Trophoblast cell (in vitro differentiated cells and primary cell): ENCODE results near the gene TUBA4A.

Source experiments
- DNase-seq, 2 donors: peaks; one replicate each; pipeline ENCODE4 v3.0.0-alpha.2; 2016
- H2AFZ ChIP-seq: 2 replicates; pipeline ENCODE4 v1.6.1; 2013; ENCODE audit warnings: low read length, moderate library complexity, mild to moderate bottlenecking; ENCODE audit not compliant: insufficient read depth, poor library complexity
- H2AK5ac ChIP-seq: 2 replicates; pipeline ENCODE4 v1.6.1; 2013; ENCODE audit warnings: mild to moderate bottlenecking, low read length
- H2BK120ac ChIP-seq: 2 replicates; pipeline ENCODE4 v1.6.1; 2013; ENCODE audit warnings: low read length, mild to moderate bottlenecking, moderate library complexity; ENCODE audit not compliant: insufficient read depth, poor library complexity
- H2BK12ac ChIP-seq: 2 replicates; pipeline ENCODE4 v1.6.1; 2013; ENCODE audit warnings: mild to moderate bottlenecking, low read length, moderate library complexity
- H2BK5ac ChIP-seq: 2 replicates; pipeline ENCODE4 v1.6.1; 2013; ENCODE audit warnings: low read length, low read depth, moderate library complexity, mild to moderate bottlenecking; ENCODE audit not compliant: poor library complexity
- H3K14ac ChIP-seq: 2 replicates; pipeline ENCODE4 v1.6.1; 2013; ENCODE audit warnings: mild to moderate bottlenecking, low read length
- H3K18ac ChIP-seq: 2 replicates; pipeline ENCODE4 v1.6.1; 2013; ENCODE audit warnings: mild to moderate bottlenecking, low read length
- H3K23ac ChIP-seq: 2 replicates; pipeline ENCODE4 v1.6.1; 2013; ENCODE audit warnings: low read length
- H3K27ac ChIP-seq: 2 replicates; pipeline ENCODE4 v1.5.1; 2013; ENCODE audit warnings: low read depth, mild to moderate bottlenecking, inconsistent platforms, low read length, moderate library complexity
- H3K27me3 ChIP-seq: 2 replicates; pipeline ENCODE4 v1.6.1; 2013; ENCODE audit warnings: inconsistent platforms, mild to moderate bottlenecking, low read length, moderate library complexity; ENCODE audit not compliant: insufficient read depth
- H3K36me3 ChIP-seq, 2 experiments: 1 replicate in 1 of 2; 2 replicates in 1 of 2; pipeline ENCODE4 v1.6.1; 2013; ENCODE audit warnings: low read length in 2 of 2, mild to moderate bottlenecking in 2 of 2, moderate library complexity in 1 of 2; ENCODE audit not compliant: insufficient read depth in 2 of 2, control insufficient read depth in 1 of 2
- H3K4ac ChIP-seq: 2 replicates; pipeline ENCODE4 v1.6.1; 2013; ENCODE audit warnings: low read depth, mild to moderate bottlenecking, low read length, moderate library complexity
- H3K4me1 ChIP-seq, 2 experiments: 1 replicate in 1 of 2; 2 replicates in 1 of 2; pipeline ENCODE4 v1.6.1; 2013; ENCODE audit warnings: low read length in 2 of 2, mild to moderate bottlenecking in 2 of 2, moderate library complexity in 1 of 2; ENCODE audit not compliant: insufficient read depth in 2 of 2, control insufficient read depth in 1 of 2
- H3K4me2 ChIP-seq: 2 replicates; pipeline ENCODE4 v1.6.1; 2013; ENCODE audit warnings: inconsistent platforms, mild to moderate bottlenecking, low read length, moderate library complexity
- H3K4me3 ChIP-seq: 2 replicates; pipeline ENCODE4 v1.5.1; 2013; ENCODE audit warnings: mild to moderate bottlenecking, low read depth, low read length, inconsistent platforms
- H3K79me1 ChIP-seq: one replicate; pipeline ENCODE4 v1.6.1; 2013; ENCODE audit warnings: low read length
- H3K79me2 ChIP-seq: 2 replicates; pipeline ENCODE4 v1.6.1; 2013; ENCODE audit warnings: low read length, mild to moderate bottlenecking; ENCODE audit not compliant: control insufficient read depth, insufficient read depth, poor library complexity
- H3K9ac ChIP-seq: 2 replicates; pipeline ENCODE4 v1.6.1; 2013; ENCODE audit warnings: mild to moderate bottlenecking, low read length
- H3K9me3 ChIP-seq: 2 replicates; pipeline ENCODE4 v1.6.1; 2013; ENCODE audit warnings: low read depth, mild to moderate bottlenecking, control low read depth, inconsistent platforms, low read length; ENCODE audit not compliant: insufficient read depth
- H4K12ac ChIP-seq: 2 replicates; pipeline ENCODE4 v1.6.1; 2013; ENCODE audit warnings: low read depth, mild to moderate bottlenecking, low read length, moderate library complexity
- H4K8ac ChIP-seq: 2 replicates; pipeline ENCODE4 v1.6.1; 2013; ENCODE audit warnings: low read depth, mild to moderate bottlenecking, low read length, moderate library complexity
- H4K91ac ChIP-seq: one replicate; pipeline ENCODE4 v1.6.1; 2013; ENCODE audit warnings: low read depth, mild to moderate bottlenecking, low read length, moderate library complexity
- WGBS: extraction: QIAGEN DNeasy Blood & Tissue Kit; methylation state at CpG from one replicate; pipeline ENCODE4 v1.1.7; 2013; ENCODE audit warnings: missing lambda C conversion rate; ENCODE audit not compliant: insufficient read length, insufficient coverage; ENCODE audit errors: extremely low coverage; 5-methylcytosine and 5-hydroxymethylcytosine counted together

Gene TUBA4A

DNA sequence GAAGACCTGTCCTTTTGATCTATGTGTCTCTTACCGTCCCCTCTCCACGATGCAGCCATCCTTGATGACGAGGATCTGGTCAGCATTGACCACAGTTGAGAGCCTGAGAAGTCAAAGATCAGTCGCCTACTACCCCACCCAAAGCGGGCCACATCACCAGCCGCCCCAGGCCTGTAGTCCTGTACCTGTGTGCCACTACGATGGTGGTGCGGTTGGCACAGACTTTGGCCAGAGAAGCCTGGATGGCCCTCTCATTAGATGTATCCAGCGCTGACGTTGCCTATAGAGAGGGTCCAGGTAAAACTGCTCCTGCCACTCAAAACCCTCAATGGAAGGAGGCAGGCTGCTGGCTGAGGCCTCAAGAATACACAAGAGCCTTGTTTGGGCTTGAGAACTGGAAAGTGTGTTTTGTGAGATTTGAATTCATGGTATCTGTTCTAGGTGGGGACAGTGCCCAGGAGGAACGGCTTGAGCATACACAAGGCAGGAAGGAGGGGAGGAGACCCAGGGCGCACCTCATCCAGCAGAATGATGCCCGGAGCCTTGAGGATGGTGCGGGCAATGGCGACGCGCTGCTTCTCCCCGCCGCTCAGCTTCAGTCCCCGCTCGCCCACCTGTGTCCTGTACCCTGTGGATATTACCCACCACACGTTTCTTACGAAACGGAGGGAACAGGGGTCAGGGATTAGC is 43.4 kb downstream of the TUBA4A start:
- no peaks in the 10 kb centered on the region for H3K9me3 ChIP-seq
- no peak overlapping the region for H2AK5ac ChIP-seq
- H4K8ac ChIP-seq, result no peak overlapping the region
- no peak overlapping the region for H2BK5ac ChIP-seq
- no CpG with 5 or more reads among the region's 24 CpGs for WGBS
- H3K14ac ChIP-seq, result no peak overlapping the region
- no peak overlapping the region for H3K27ac ChIP-seq
- H3K18ac ChIP-seq, result no peak overlapping the region
- H2AFZ ChIP-seq, result no peak overlapping the region
- H3K4me3 ChIP-seq, result no peak overlapping the region
- no peak overlapping the region for H3K9ac ChIP-seq
- peaks cover 2 to 4% of the 10 kb centered on the region in 2 experiments for H3K4me1 ChIP-seq
- H4K91ac ChIP-seq, result no peak overlapping the region
- peaks cover 5% of the 10 kb centered on the region for H3K79me2 ChIP-seq
- H3K36me3 ChIP-seq, result peaks cover 56 to 63% of the 10 kb centered on the region in 2 experiments
- no peak overlapping the region for H2BK12ac ChIP-seq
- peaks cover 5% of the 10 kb centered on the region for H3K79me1 ChIP-seq
- DNase-seq, result no peak
- no peak overlapping the region for H4K12ac ChIP-seq
- H3K4ac ChIP-seq, result no peak overlapping the region
- H3K4me2 ChIP-seq, result no peak overlapping the region
- no peak overlapping the region for H3K23ac ChIP-seq
- H2BK120ac ChIP-seq, result no peak overlapping the region
- H3K27me3 ChIP-seq, result no peaks in the 10 kb centered on the region

DNA sequence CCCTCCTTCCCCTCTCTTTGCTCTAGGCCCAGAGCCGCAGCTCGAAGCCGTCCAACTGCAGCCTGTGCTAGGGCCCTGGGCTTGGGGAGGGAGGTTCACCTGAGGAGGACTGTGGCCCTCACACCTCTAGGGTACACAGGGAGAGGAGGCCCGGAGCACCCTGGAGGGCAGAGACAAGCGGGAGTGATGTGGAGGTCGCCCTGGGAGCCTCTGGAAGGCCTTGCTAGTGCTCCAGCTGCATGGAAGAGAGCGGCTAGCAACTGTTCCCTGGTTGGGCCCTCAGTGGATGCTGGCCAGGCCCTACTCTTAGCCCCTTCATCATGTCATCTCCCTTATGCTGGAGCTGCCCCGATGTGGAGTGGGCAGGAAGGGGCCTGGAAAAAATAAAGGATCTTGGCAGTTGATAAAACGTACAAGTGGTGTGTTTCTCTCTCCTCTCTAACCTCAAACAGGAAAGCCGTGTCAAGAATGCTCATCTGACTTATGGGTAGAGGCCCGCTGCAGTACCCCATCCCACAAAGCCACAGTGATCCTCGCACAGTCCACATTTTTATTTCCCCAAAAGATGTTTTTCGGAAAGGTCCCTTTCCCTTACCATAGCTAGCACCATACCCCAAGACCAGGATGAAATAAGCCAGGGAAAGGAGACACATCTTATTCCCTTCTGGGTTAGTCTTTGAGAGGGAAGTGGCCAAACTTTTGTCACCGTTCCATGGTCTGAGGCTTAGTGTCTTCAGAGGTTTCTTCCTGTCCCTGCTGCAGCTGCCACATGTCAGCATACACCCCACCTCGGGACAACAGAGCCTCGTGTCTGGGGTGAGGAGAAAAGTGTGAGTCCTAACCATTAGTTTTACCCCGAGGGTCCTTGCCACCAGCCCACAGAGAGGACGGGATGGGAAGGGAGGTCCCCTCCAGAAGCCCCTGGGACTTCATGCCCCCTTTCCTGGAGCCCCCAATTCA is 44.2 kb downstream of the TUBA4A start:
- Histone ChIP-seq H4K12ac (no peak overlapping the region), H2AFZ (no peak overlapping the region), H3K23ac (no peak overlapping the region), H3K14ac (no peak overlapping the region), H3K9ac (no peak overlapping the region), H2BK120ac (no peak overlapping the region), H3K79me1 (peaks cover 5% of the 10 kb centered on the region), H2BK12ac (no peak overlapping the region), H3K27me3 (no peaks in the 10 kb centered on the region), H3K4me1 (peaks cover 2 to 4% of the 10 kb centered on the region in 2 experiments), H3K4ac (no peak overlapping the region), H3K18ac (no peak overlapping the region), H3K36me3 (peaks cover 52 to 58% of the 10 kb centered on the region in 2 experiments), H3K4me2 (no peak overlapping the region), H3K27ac (no peak overlapping the region), H3K79me2 (peaks cover 5% of the 10 kb centered on the region), H4K91ac (no peak overlapping the region), H2BK5ac (no peak overlapping the region), H2AK5ac (no peak overlapping the region), H4K8ac (no peak overlapping the region), H3K9me3 (no peaks in the 10 kb centered on the region), H3K4me3 (no peak overlapping the region)
- WGBS, result no CpG with 5 or more reads among the region's 18 CpGs
- no peak for DNase-seq

DNA sequence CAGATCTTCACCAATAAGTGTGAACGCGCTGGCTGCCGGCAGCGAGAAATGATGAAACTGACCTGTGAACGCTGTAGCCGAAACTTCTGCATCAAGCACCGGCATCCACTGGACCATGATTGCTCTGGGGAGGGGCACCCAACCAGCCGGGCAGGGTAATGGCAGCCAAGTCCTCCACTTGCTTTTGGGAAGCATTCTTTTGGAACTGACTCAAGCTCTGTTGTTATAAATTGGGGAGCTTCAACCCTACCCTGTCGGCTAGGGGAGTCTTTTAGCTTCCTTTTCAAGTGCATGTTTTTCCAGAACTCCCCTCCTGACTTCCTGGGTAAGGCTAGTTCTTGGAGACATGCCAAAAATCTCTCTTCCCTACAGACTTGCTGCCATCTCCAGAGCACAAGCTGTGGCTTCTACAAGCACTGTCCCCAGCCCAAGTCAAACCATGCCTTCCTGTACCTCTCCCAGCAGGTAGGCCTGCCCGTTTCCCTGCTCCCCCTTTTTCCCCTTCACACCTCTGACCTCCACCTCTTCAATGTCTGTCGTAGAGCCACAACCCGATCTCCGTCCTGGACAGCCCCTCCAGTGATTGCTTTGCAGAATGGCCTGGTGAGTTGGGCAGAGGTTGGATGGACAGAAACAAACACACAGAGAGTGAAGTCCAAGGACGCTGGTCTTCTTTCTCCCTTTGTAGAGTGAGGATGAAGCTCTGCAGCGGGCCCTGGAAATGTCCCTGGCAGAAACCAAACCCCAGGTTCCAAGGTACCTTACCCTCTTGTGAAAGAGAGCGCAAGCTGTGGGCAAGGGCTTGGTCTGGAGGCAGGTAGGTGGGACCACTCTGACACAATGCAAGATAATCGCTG is 45.6 kb downstream of the TUBA4A start:
- no CpG with 5 or more reads among the region's 17 CpGs for WGBS
- Histone ChIP-seq H3K36me3 (peaks cover 39 to 44% of the 10 kb centered on the region in 2 experiments), H3K27me3 (no peaks in the 10 kb centered on the region), H2BK12ac (no peak overlapping the region), H4K12ac (no peak overlapping the region), H3K27ac (no peak overlapping the region), H4K91ac (no peak overlapping the region), H2BK120ac (no peak overlapping the region), H2AFZ (no peak overlapping the region), H3K9me3 (no peaks in the 10 kb centered on the region), H3K4ac (no peak overlapping the region), H3K4me1 (peaks cover 2 to 4% of the 10 kb centered on the region in 2 experiments), H4K8ac (no peak overlapping the region), H3K14ac (no peak overlapping the region), H3K23ac (no peak overlapping the region), H2AK5ac (no peak overlapping the region), H2BK5ac (no peak overlapping the region), H3K79me1 (peaks cover 5% of the 10 kb centered on the region), H3K18ac (no peak overlapping the region), H3K9ac (no peak overlapping the region), H3K79me2 (peaks cover 5% of the 10 kb centered on the region), H3K4me2 (no peak overlapping the region), H3K4me3 (no peak overlapping the region)
- no peak for DNase-seq
